Eye (tissue), 1 donor: ENCODE results near the gene IGLL1.
"Not testable (repeated sequence)": the region's sequence is repeated elsewhere in the genome, so short reads cannot be mapped to it uniquely, and the experiment has no call there.

Experiments used
- DNase-seq: peaks from one replicate; pipeline ENCODE4 v3.0.0-alpha.2; 2015

The IGLL1 gene

GRCh38 chr22:23561025-23561510 lies 19.0 kb downstream of the IGLL1 start:
- not testable (repeated sequence) for DNase-seq

- DNase-seq = not testable (repeated sequence)
Observed at GRCh38 chr22:23560215-23560614, 19.9 kb downstream of the IGLL1 start.

DNA sequence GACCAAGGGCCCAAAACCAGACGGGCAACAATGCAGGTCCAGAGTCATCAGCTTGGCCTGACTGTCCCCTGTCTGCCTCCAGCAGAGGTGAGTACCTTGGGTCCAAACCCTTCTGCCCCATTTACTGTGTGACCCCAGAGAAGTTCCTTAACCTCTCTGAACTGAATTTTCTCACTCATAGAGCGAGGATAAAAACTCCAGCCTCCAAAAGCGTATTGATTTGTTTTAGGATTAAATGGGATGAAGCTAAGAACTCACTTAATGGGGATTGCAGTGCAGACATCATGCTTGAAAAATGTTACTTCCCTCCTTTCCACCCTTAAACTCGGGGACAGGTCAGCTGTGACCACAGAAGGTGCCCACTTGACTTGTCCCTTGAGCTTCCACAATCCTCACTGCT lies 22.6 kb downstream of the IGLL1 start:
- DNase-seq = no peak

GRCh38 chr22:23557036-23557435 lies 23.1 kb downstream of the IGLL1 start:
- DNase-seq = no peak

- DNase-seq = no peak
Observed at GRCh38 chr22:23556026-23556620, 24.0 kb downstream of the IGLL1 start.

DNA sequence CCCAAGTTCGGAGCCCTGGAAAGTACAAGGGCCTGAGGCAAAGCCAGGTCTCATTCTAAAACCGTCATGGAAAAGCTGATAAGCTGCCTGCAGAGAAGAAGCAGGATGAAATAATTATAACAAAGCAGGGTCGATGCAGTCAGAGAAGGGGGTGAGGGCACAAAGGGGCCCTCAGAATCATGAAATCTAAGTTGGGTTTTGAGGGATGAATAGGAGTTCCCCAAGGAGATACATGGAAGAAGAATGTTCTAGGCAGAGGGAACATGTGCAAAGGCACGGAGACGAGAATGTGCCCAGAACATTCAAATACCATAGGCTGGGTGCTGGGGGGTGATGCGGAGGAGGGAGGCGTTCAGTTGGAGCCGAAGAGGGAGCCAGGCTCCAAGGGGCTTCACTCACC lies 25.0 kb downstream of the IGLL1 start:
- DNase-seq = no peak

DNA sequence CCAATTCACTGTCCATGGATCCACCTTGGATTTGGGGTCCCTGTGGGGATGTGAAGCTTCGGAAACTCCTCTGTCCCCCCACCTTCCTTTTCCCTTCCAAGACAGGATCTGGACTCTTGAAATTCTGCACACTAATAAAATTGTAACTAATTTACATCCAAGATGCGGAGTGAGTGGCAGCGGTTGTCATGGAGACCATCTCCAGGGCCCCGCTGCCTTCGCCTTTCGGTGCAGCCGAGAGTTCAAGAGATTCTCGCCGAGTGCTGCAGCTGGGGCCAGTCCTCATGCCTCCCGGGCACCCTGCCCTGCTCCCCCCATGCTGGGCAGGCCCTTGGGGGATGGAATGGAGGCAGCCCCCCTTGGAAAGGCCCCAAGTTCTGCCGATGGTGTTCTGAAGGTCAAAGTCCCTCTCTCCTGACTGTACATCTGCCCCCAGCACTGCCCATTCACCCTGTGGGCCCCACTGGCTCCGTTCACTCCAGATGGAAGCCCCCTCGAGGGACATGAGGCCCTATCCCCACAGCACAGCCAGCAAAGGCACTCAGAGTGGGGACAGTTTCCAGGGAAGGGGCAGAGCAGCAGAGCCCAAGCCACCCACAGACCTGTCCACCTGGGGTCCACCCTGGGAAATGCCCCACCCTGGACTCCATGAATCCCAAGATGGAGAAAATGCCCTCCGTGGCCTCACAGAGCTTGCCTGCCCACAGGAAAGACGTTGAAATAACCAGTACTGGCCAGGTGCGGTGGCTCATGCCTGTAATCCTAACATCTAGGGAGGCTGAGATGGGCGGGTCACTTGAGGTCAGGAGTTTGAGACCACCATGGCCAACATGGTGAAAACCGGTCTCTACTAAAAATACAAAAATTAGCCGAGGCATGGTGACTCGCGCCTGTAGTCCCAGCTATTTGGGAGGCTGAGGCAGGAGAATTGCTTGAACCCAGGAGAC lies 25.9 kb downstream of the IGLL1 start:
- DNase-seq = no peak

GRCh38 chr22:23553438-23553837 lies 26.7 kb downstream of the IGLL1 start:
- DNase-seq = no peak

GRCh38 chr22:23552573-23552972 lies 27.5 kb downstream of the IGLL1 start:
- DNase-seq = no peak

DNA sequence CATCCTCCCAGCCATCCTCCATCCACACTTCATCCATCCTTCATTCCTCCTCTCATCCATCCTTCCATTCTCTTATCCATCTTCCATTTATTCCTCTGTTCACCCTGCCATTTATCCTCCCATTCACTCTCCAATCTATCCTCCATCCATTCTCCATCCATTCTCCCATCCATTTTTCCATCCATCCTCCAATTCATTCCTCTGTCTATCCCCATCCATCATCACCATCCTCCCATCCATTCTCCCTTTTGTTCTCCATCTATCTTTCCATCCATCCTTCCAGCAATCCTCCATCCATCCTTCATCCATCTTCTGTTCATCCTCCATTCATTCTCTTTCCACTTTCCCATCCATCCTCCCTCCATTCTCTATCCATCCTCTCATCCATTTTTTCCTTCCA lies 28.7 kb downstream of the IGLL1 start:
- DNase-seq = no peak

DNA sequence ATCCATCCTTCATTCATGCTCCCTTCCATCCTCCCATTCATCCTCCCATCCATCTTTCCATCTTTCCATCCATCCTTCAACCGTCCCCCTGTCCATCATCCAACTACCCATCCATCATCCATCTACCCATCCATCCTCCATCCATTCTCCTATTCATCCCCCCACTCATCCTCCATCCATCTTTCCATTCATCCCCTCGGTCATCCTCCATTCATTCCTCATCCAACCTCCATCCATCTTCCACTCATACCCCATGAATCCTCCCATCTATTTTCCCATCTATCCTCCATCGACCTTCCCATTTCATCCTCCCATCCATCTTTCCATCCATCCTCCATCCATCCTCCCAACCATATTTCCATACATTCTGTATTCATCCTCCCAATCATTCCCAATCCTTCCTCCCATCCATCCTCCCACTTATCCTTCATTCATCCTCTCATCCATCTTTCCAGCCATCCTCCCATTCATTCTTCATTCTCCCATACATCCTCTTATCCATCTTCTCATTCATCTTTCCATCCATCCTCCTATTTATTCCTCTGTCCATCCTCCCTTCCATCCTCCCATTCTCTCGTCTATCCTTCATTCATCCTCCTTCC lies 29.9 kb downstream of the IGLL1 start:
- DNase-seq = no peak

- DNase-seq = no peak
Observed at GRCh38 chr22:23549198-23549595, 30.9 kb downstream of the IGLL1 start.

- DNase-seq = no peak
Observed at GRCh38 chr22:23548501-23549197, 31.4 kb downstream of the IGLL1 start.

DNA sequence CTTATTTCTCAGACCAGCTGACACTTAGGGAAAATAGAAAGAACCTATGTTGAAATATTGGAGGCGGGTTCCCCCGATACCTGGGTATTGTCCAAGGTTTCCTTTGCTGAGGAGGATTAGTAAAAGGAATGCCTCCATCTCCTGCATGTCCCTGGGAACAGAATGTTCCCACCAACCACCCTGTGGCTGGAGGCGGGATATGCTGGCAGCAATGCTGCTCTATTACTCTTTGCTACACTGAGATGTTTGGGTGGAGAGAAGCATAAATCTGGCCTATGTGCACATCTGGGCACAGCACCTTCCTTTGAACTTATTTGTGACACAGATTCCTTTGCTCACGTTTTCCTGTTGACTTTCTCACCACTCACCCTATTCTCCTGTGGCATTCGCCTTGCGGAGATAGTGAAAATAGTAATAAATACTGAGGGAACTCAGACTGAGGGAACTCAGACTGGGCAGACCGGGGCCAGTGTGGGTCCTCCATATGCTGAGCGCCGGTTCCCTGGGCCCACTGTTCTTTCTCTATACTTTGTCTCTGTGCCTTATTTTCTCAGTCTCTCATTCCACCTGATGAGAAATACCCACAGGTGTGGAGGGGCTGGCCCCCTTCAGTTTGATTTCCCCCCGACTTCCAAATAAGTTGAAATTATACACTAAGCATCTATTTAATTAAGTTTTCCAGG lies 32.1 kb downstream of the IGLL1 start:
- DNase-seq = no peak

DNA sequence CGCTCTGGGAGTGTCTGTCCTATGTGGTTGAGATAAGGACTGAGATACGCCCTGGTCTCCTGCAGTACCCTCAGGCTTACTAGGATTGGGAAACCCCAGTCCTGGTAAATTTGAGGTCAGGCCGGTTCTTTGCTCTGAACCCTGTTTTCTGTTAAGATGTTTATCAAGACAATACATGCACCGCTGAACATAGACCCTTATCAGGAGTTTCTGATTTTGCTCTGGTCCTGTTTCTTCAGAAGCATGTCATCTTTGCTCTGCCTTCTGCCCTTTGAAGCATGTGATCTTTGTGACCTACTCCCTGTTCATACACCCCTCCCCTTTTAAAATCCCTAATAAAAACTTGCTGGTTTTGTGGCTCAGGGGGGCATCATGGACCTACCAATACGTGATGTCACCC lies 32.7 kb downstream of the IGLL1 start:
- DNase-seq = not testable (repeated sequence)

GRCh38 chr22:23544852-23545251 lies 35.2 kb downstream of the IGLL1 start:
- DNase-seq = peak; percentile 28

DNA sequence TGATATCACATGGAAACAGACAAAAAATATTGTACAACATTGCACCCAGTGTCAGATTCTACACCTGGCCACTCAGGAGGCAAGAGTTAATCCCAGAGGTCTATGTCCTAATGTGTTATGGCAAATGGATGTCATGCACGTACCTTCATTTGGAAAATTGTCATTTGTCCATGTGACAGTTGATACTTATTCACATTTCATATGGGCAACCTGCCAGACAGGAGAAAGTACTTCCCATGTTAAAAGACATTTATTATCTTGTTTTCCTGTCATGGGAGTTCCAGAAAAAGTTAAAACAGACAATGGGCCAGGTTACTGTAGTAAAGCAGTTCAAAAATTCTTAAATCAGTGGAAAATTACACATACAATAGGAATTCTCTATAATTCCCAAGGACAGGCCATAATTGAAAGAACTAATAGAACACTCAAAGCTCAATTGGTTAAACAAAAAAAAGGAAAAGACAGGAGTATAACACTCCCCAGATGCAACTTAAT lies 36.5 kb downstream of the IGLL1 start:
- DNase-seq = not testable (repeated sequence)

GRCh38 chr22:23542933-23543332 lies 37.2 kb downstream of the IGLL1 start:
- peak; percentile 34 for DNase-seq

- DNase-seq = peak; percentile 68
Observed at GRCh38 chr22:23542391-23542790, 37.7 kb downstream of the IGLL1 start.

- DNase-seq = peak; percentile 82
Observed at GRCh38 chr22:23541849-23542281, 38.2 kb downstream of the IGLL1 start.

DNA sequence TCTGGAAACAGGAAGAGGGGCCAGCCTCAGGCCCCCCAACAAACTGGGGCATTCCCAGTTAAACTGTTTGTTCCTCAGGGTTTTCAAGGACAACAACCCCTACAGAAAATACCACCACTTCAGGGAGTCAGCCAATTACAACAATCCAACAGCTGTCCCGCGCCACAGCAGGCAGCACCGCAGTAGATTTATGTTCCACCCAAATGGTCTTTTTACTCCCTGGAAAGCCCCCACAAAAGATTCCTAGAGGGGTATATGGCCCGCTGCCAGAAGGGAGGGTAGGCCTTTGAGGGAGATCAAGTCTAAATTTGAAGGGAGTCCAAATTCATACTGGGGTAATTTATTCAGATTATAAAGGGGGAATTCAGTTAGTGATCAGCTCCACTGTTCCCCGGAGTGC lies 39.3 kb downstream of the IGLL1 start:
- DNase-seq = not testable (repeated sequence)

DNA sequence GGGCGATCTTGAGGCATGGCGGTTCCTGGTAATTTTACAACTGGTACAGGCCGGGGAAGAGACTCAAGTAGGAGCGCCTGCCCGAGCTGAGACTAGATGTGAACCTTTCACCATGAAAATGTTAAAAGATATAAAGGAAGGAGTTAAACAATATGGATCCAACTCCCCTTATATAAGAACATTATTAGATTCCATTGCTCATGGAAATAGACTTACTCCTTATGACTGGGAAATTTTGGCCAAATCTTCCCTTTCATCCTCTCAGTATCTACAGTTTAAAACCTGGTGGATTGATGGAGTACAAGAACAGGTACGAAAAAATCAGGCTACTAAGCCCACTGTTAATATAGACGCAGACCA lies 40.3 kb downstream of the IGLL1 start:
- not testable (repeated sequence) for DNase-seq
